Activated naive CD4-positive, alpha-beta T cell treated with anti-CD3 and anti-CD28 coated beads for 36 hours (primary cell): ENCODE measurements around the gene KDM6A. TPM values are rescaled to one million over a fixed set of nuclear protein-coding genes. Genes with fewer than 3 reads are reported as not detected.
"Not testable (repeated sequence)": the region's sequence is repeated elsewhere in the genome, so short reads cannot be mapped to it uniquely, and the experiment has no call there.

Experiments
- CTCF ChIA-PET: fragments of 350-600 bp; sonication (Branson Sonifier 250); formaldehyde crosslinking; loops from one replicate; lab custom pipeline; 2021; ENCODE audit warnings: antibody characterized with exemption; lab: Charles Lee
- DNase-seq: peaks from one replicate; pipeline ENCODE4 v3.0.0-alpha.2; 2020
- H3K27ac Mint-ChIP-seq: one replicate; pipeline ENCODE4 v1.8.0; 2021; ENCODE audit warnings: mild to moderate bottlenecking, mixed read lengths
- H3K27me3 Mint-ChIP-seq: one replicate; pipeline ENCODE4 v1.8.0; 2021; ENCODE audit warnings: low read depth, mixed read lengths
- H3K36me3 Mint-ChIP-seq: one replicate; pipeline ENCODE4 v1.8.0; 2021; ENCODE audit warnings: low read depth, mixed read lengths
- H3K4me1 Mint-ChIP-seq: one replicate; pipeline ENCODE4 v1.8.0; 2021; ENCODE audit warnings: low read depth, mixed read lengths
- H3K4me3 Mint-ChIP-seq: one replicate; pipeline ENCODE4 v1.8.0; 2021; ENCODE audit warnings: mild to moderate bottlenecking, moderate library complexity, mixed read lengths
- H3K9me3 Mint-ChIP-seq: one replicate; pipeline ENCODE4 v1.8.0; 2021; ENCODE audit warnings: mixed read lengths
- intact Hi-C: fragments of 100-400 bp; cut with micrococcal nuclease; formaldehyde crosslinking; loops from one replicate; pipeline ENCODE4 v1.15.1; 2023
- total RNA-seq, 2 experiments: library from RNA; stranded (reverse); gene quantifications; one replicate each; pipeline ENCODE4 v1.2.3, GENCODE V29; 2021

KDM6A gene
- total RNA-seq, 2 experiments from 2014 or later = 21.5 to 22.5 TPM

GRCh38 chrX:44975666-44976263 is 102.8 kb downstream of the KDM6A start:
- no peaks in the 10 kb centered on the region for H3K27me3 Mint-ChIP-seq
- H3K4me1 Mint-ChIP-seq = peaks cover 18% of the 10 kb centered on the region
- intact Hi-C loops = no loop called here
- H3K4me3 Mint-ChIP-seq = no peak overlapping the region
- H3K27ac Mint-ChIP-seq = no peak overlapping the region
- no peak for DNase-seq
- peaks cover 15% of the 10 kb centered on the region for H3K9me3 Mint-ChIP-seq
- H3K36me3 Mint-ChIP-seq = peaks cover 31% of the 10 kb centered on the region
- CTCF ChIA-PET = no interaction called here

- no peak overlapping the region for H3K4me3 Mint-ChIP-seq
- H3K4me1 Mint-ChIP-seq = peaks cover 20% of the 10 kb centered on the region
- H3K36me3 Mint-ChIP-seq = peaks cover 25% of the 10 kb centered on the region
- CTCF ChIA-PET = no interaction called here
- intact Hi-C loops = no loop called here
- H3K27ac Mint-ChIP-seq = no peak overlapping the region
- H3K27me3 Mint-ChIP-seq = no peaks in the 10 kb centered on the region
- no peak for DNase-seq
- peaks cover 8% of the 10 kb centered on the region for H3K9me3 Mint-ChIP-seq
These were observed 106.0 kb downstream of the KDM6A start for GRCh38 chrX:44978976-44979375.

- peaks cover 14% of the 10 kb centered on the region for H3K36me3 Mint-ChIP-seq
- CTCF ChIA-PET = no interaction called here
- intact Hi-C loops = no loop called here
- H3K27me3 Mint-ChIP-seq = no peaks in the 10 kb centered on the region
- H3K4me1 Mint-ChIP-seq = peaks cover 8% of the 10 kb centered on the region
- H3K27ac Mint-ChIP-seq = no peak overlapping the region
- no peak overlapping the region for H3K4me3 Mint-ChIP-seq
- peaks cover 4% of the 10 kb centered on the region for H3K9me3 Mint-ChIP-seq
- no peak for DNase-seq
These were observed 107.4 kb downstream of the KDM6A start for GRCh38 chrX:44980403-44980802.

GRCh38 chrX:44980883-44981282 is 107.9 kb downstream of the KDM6A start:
- Mint-ChIP-seq H3K36me3 (peaks cover 12% of the 10 kb centered on the region), H3K4me3 (no peak overlapping the region), H3K4me1 (peaks cover 8% of the 10 kb centered on the region), H3K9me3 (peaks cover 3% of the 10 kb centered on the region), H3K27ac (no peak overlapping the region), H3K27me3 (no peaks in the 10 kb centered on the region)
- no peak for DNase-seq
- intact Hi-C loops = no loop called here
- CTCF ChIA-PET = no interaction called here

DNA sequence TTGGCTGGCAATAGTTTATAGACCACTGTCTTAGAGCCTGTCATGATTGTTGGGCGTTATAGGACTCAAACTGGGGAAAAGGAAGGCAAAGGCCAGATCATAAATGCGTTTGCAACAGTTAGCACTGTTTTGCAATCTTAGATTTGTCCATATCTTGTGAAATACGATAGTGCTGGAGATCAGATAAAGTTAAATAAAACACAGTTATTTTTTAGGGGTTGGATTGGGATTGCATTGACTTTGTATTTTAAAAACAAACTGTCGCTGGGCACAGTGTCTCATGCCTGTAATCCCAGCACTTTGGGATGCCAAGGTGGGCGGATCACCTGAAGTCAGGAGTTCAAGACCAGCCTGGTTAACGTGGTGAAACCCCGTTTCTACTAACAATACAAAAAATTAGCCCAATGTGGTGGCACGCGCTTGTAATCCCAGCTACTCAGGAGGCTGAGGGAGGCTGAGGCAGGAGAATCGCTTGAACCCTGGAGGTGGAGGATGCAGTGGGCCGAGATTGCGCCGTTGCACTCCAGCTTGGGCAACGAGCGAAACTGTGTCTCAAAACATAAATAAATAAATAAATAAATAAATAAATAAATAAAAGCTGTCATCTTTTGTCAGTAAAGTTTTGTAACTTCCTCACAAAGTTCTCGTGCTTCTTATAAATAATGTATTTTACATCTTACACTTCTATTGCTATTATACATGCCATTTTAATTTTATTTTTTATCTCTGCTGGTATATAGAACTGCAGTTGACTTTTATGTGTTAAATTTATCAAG is 117.2 kb downstream of the KDM6A start:
- DNase-seq = no peak
- no peak overlapping the region for H3K27ac Mint-ChIP-seq
- H3K9me3 Mint-ChIP-seq = peaks cover 7% of the 10 kb centered on the region
- intact Hi-C loops = no loop called here
- peaks cover 22% of the 10 kb centered on the region for H3K36me3 Mint-ChIP-seq
- CTCF ChIA-PET = no interaction called here
- H3K4me3 Mint-ChIP-seq = no peak overlapping the region
- no peaks in the 10 kb centered on the region for H3K27me3 Mint-ChIP-seq
- H3K4me1 Mint-ChIP-seq = peaks cover 32% of the 10 kb centered on the region

DNA sequence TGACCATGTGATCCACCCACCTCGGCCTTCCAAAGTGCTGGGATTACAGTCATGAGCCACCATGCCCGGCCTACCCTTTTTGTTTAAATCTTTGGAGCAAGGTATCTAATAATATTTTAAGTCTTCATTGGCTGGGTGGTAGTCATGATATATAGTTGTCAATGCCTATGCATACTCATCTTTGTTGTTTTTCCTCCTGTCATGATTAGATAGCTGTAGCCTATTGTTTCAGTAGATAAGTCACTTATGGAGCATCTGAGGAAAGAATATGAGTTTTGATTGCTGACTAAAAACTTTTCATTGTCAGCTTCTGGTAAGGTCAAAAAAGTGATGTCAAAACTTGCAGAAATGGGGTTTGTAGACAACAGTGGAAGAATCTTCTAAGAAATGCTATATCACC is 119.8 kb downstream of the KDM6A start:
- DNase-seq = no peak
- intact Hi-C loops = no loop called here
- H3K4me3 Mint-ChIP-seq = no peak overlapping the region
- no peak overlapping the region for H3K27ac Mint-ChIP-seq
- peaks cover 3% of the 10 kb centered on the region for H3K9me3 Mint-ChIP-seq
- no peaks in the 10 kb centered on the region for H3K27me3 Mint-ChIP-seq
- peaks cover 49% of the 10 kb centered on the region for H3K4me1 Mint-ChIP-seq
- H3K36me3 Mint-ChIP-seq = peaks cover 18% of the 10 kb centered on the region
- CTCF ChIA-PET = no interaction called here

GRCh38 chrX:44996277-44996676 is 123.3 kb downstream of the KDM6A start:
- H3K36me3 Mint-ChIP-seq = peaks cover 7% of the 10 kb centered on the region
- H3K27me3 Mint-ChIP-seq = no peaks in the 10 kb centered on the region
- DNase-seq = peak; percentile 43
- CTCF ChIA-PET = no interaction called here
- H3K4me3 Mint-ChIP-seq = no peak overlapping the region
- peaks cover 63% of the 10 kb centered on the region for H3K4me1 Mint-ChIP-seq
- H3K9me3 Mint-ChIP-seq = peaks cover 3% of the 10 kb centered on the region
- intact Hi-C loops = loop anchor here (5.0 kb wide), 1 partner anchor 76 kb away; no protein-coding TSS in a partner anchor
- H3K27ac Mint-ChIP-seq = no peak overlapping the region

DNA sequence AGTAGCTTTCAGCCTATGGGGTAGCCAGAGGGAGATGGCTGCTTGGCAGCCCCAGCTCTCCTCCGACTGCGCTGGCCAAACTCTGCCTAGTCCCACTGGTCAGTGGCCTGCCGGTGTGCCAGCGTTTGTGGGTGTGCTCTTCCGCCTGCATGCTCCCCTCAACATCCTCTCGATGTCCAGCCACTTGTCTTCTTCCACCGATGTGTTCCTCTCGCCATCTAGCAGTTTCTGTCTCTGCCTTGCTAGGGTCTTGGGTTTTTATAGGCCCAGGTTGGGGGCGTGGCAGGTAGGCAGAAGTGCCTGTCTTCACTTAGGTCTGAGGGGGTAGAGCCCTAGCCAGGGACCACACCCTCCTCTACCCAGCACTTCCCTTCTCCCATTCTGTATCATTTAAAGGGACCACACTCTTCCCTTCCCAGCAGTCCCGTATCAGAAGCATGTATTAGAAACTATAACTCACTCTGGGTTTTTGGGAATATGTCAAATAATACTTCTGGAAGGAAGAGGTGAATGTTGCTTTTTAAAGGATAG is 124.4 kb downstream of the KDM6A start:
- peaks cover 3% of the 10 kb centered on the region for H3K9me3 Mint-ChIP-seq
- peak overlapping the region; percentile 78 for H3K27ac Mint-ChIP-seq
- CTCF ChIA-PET = no interaction called here
- no peak for DNase-seq
- H3K27me3 Mint-ChIP-seq = no peaks in the 10 kb centered on the region
- H3K4me1 Mint-ChIP-seq = peaks cover 68% of the 10 kb centered on the region
- peaks cover 7% of the 10 kb centered on the region for H3K36me3 Mint-ChIP-seq
- intact Hi-C loops = loop anchor here (5.0 kb wide), 1 partner anchor 75 kb away; no protein-coding TSS in a partner anchor
- peak overlapping the region; percentile 27 for H3K4me3 Mint-ChIP-seq

GRCh38 chrX:44997888-44998287 is 124.9 kb downstream of the KDM6A start:
- peak; percentile 8 for DNase-seq

GRCh38 chrX:44999237-44999636 is 126.2 kb downstream of the KDM6A start:
- H3K9me3 Mint-ChIP-seq, H3K4me3 Mint-ChIP-seq, CTCF ChIA-PET, H3K36me3 Mint-ChIP-seq, H3K27me3 Mint-ChIP-seq: not testable (repeated sequence)
- peak; percentile 35 for DNase-seq
- intact Hi-C loops = loop anchor here (2.0 to 5.0 kb wide), 2 partner anchors 73 to 126 kb away; partner anchors contain the start of gene KDM6A
- Mint-ChIP-seq H3K27ac (peak overlapping the region; percentile 78), H3K4me1 (peaks cover 67% of the 10 kb centered on the region)

More at GRCh38 chrX:44997888-44998287, 124.9 kb downstream of the KDM6A start:
- peaks cover 3% of the 10 kb centered on the region for H3K9me3 Mint-ChIP-seq
- CTCF ChIA-PET = no interaction called here
- peak overlapping the region; percentile 78 for H3K27ac Mint-ChIP-seq
- intact Hi-C loops = loop anchor here (2.0 to 5.0 kb wide), 2 partner anchors 74 to 125 kb away; partner anchors contain the start of gene KDM6A
- H3K4me1 Mint-ChIP-seq = peaks cover 68% of the 10 kb centered on the region
- peaks cover 5% of the 10 kb centered on the region for H3K36me3 Mint-ChIP-seq
- peak overlapping the region; percentile 27 for H3K4me3 Mint-ChIP-seq
- H3K27me3 Mint-ChIP-seq = no peaks in the 10 kb centered on the region

GRCh38 chrX:44999872-45000271 is 126.9 kb downstream of the KDM6A start:
- peaks cover 63% of the 10 kb centered on the region for H3K4me1 Mint-ChIP-seq
- intact Hi-C loops = loop anchor here (2.0 to 10.0 kb wide), 3 partner anchors 72 to 185 kb away; partner anchors contain the start of gene KDM6A
- H3K27me3 Mint-ChIP-seq, CTCF ChIA-PET, H3K4me3 Mint-ChIP-seq, H3K9me3 Mint-ChIP-seq, DNase-seq, H3K36me3 Mint-ChIP-seq: not testable (repeated sequence)
- H3K27ac Mint-ChIP-seq = peak overlapping the region; percentile 78

DNA sequence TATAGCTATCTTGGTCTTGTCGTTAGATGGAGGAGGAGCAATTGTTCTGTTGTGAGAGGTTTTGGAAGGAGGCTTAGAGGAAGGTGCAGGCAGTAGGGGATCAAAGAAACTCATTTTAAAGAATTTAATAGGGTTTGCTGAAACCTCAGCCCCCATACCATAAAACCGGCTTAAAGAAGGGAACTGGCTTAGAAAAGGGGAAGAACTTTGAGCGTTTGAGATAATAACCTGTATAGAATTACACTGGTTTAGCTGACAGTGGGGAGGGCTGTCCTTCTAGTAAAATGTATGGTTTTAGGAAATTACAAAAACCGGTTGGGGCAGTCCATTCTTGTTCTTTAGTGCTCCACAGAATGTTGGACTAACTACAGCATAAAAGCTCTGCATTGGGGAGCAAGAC is 128.1 kb downstream of the KDM6A start:
- no peak for DNase-seq
- Mint-ChIP-seq H3K4me3 (peak overlapping the region; percentile 65), H3K9me3 (peaks cover 6% of the 10 kb centered on the region), H3K27me3 (no peaks in the 10 kb centered on the region), H3K27ac (peak overlapping the region; percentile 80), H3K36me3 (peaks cover 7% of the 10 kb centered on the region), H3K4me1 (peaks cover 64% of the 10 kb centered on the region)
- CTCF ChIA-PET = no interaction called here
- intact Hi-C loops = loop anchor here (10.0 kb wide), 1 partner anchor 184 kb away; no protein-coding TSS in a partner anchor
